ENCODE measurements around the gene THRB. TPM values are rescaled to one million over a fixed set of nuclear protein-coding genes. Genes with fewer than 3 reads are reported as not detected.

Gene THRB
- total RNA-seq, 1 experiment from 2014 or later: 5.8 TPM

- POLR2A ChIA-PET: no interaction called here
- CTCF ChIA-PET: no interaction called here
- Mint-ChIP-seq H3K4me1 (no peaks in the 10 kb centered on the region), H3K9me3 (no peaks in the 10 kb centered on the region), H3K36me3 (no peaks in the 10 kb centered on the region), H3K27ac (no peak overlapping the region), H3K27me3 (ENCODE audit: low read depth) (no peaks in the 10 kb centered on the region), H3K4me3 (no peak overlapping the region)
- no peak for DNase-seq (ENCODE audit: low spot score)
- ATAC-seq: no peak
- TF ChIP-seq CREM (CRISPR knock-in tag; IDR thresholded peaks at IDR 0.05) (no peak), HMGXB4 (CRISPR knock-in tag; IDR thresholded peaks at IDR 0.05) (no peak), JUN (CRISPR knock-in tag; IDR thresholded peaks at IDR 0.05) (no peak), PRDM15 (CRISPR knock-in tag; IDR thresholded peaks at IDR 0.05) (no peak), FOXP1 (CRISPR knock-in tag; IDR thresholded peaks at IDR 0.05; ENCODE audit: borderline replicate concordance) (no peak), MLX (CRISPR knock-in tag; IDR thresholded peaks at IDR 0.05) (no peak), OVOL2 (CRISPR knock-in tag; IDR thresholded peaks at IDR 0.05; ENCODE audit: borderline replicate concordance) (no peak)
- TF ChIP-seq, protein P1, sequence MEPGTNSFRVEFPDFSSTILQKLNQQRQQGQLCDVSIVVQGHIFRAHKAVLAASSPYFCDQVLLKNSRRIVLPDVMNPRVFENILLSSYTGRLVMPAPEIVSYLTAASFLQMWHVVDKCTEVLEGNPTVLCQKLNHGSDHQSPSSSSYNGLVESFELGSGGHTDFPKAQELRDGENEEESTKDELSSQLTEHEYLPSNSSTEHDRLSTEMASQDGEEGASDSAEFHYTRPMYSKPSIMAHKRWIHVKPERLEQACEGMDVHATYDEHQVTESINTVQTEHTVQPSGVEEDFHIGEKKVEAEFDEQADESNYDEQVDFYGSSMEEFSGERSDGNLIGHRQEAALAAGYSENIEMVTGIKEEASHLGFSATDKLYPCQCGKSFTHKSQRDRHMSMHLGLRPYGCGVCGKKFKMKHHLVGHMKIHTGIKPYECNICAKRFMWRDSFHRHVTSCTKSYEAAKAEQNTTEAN (CRISPR knock-in tag; IDR thresholded peaks at IDR 0.05): no peak
Measured at GRCh38 chr3:24255414-24255813, 239.2 kb downstream of the THRB start.

DNA sequence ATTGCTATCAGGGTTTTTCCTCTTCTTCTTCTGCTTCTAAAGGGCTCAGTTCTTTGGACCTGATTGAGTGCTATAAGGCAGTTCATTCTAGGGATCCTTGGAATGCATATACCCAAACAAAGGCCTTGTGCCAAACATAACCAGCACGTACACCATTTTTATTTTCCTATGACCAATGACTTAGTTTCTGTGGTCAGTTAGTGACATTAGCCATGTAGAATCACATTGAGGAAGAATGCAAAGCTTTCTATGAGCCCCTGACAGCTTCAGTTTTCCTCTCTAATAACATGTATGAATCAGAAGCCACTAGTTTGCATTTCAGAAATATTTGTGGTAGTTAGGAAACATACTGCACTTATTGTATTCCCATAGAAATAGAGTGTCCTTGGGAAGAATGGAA lies 240.0 kb downstream of the THRB start:
- Mint-ChIP-seq H3K27ac (no peak overlapping the region), H3K4me1 (no peaks in the 10 kb centered on the region), H3K27me3 (ENCODE audit: low read depth) (no peaks in the 10 kb centered on the region), H3K9me3 (no peaks in the 10 kb centered on the region), H3K4me3 (no peak overlapping the region), H3K36me3 (no peaks in the 10 kb centered on the region)
- DNase-seq (ENCODE audit: low spot score) (no peak), ATAC-seq (no peak)
- ChIA-PET CTCF (no interaction called here), POLR2A (no interaction called here)
- TF ChIP-seq RORB (CRISPR knock-in tag; IDR thresholded peaks at IDR 0.05): no peak
- no peak for TF ChIP-seq ZNF121 (CRISPR knock-in tag; IDR thresholded peaks at IDR 0.05)
- TF ChIP-seq, protein P2, sequence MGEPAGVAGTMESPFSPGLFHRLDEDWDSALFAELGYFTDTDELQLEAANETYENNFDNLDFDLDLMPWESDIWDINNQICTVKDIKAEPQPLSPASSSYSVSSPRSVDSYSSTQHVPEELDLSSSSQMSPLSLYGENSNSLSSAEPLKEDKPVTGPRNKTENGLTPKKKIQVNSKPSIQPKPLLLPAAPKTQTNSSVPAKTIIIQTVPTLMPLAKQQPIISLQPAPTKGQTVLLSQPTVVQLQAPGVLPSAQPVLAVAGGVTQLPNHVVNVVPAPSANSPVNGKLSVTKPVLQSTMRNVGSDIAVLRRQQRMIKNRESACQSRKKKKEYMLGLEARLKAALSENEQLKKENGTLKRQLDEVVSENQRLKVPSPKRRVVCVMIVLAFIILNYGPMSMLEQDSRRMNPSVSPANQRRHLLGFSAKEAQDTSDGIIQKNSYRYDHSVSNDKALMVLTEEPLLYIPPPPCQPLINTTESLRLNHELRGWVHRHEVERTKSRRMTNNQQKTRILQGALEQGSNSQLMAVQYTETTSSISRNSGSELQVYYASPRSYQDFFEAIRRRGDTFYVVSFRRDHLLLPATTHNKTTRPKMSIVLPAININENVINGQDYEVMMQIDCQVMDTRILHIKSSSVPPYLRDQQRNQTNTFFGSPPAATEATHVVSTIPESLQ (CRISPR knock-in tag; IDR thresholded peaks at IDR 0.05): no peak
- TF ChIP-seq, protein P3, sequence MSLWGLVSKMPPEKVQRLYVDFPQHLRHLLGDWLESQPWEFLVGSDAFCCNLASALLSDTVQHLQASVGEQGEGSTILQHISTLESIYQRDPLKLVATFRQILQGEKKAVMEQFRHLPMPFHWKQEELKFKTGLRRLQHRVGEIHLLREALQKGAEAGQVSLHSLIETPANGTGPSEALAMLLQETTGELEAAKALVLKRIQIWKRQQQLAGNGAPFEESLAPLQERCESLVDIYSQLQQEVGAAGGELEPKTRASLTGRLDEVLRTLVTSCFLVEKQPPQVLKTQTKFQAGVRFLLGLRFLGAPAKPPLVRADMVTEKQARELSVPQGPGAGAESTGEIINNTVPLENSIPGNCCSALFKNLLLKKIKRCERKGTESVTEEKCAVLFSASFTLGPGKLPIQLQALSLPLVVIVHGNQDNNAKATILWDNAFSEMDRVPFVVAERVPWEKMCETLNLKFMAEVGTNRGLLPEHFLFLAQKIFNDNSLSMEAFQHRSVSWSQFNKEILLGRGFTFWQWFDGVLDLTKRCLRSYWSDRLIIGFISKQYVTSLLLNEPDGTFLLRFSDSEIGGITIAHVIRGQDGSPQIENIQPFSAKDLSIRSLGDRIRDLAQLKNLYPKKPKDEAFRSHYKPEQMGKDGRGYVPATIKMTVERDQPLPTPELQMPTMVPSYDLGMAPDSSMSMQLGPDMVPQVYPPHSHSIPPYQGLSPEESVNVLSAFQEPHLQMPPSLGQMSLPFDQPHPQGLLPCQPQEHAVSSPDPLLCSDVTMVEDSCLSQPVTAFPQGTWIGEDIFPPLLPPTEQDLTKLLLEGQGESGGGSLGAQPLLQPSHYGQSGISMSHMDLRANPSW (CRISPR knock-in tag; conservative IDR thresholded peaks at IDR 0.05; ENCODE audit: low read depth): no peak
- TF ChIP-seq ZNF263 (CRISPR knock-in tag; IDR thresholded peaks at IDR 0.05; ENCODE audit: low read depth): no peak
- TF ChIP-seq MLX (CRISPR knock-in tag; IDR thresholded peaks at IDR 0.05): no peak
- no peak for TF ChIP-seq ZNF232 (CRISPR knock-in tag; IDR thresholded peaks at IDR 0.05)
- no peak for TF ChIP-seq FOXJ3 (CRISPR knock-in tag; IDR thresholded peaks at IDR 0.05; ENCODE audit: borderline replicate concordance)
- TF ChIP-seq ZNF219 (CRISPR knock-in tag; IDR thresholded peaks at IDR 0.05; ENCODE audit: borderline replicate concordance): no peak
- TF ChIP-seq TCF7 (CRISPR knock-in tag; IDR thresholded peaks at IDR 0.05; ENCODE audit: low read depth): no peak
- TF ChIP-seq NFYB (CRISPR knock-in tag; conservative IDR thresholded peaks at IDR 0.05; ENCODE audit: low read depth): no peak
- no peak for TF ChIP-seq HMGXB4 (CRISPR knock-in tag; IDR thresholded peaks at IDR 0.05)
